HepG2 (cell line): Measurements from ENCODE around the gene SYNE1. TPM values are rescaled to one million over a fixed set of nuclear protein-coding genes. Genes with fewer than 3 reads are reported as not detected.

Experiments used
- ADNP ChIP-seq: sonication (generic); formaldehyde crosslinking; IDR thresholded peaks from 2 replicates; pipeline ENCODE4 v1.4.0; 2020; ENCODE audit warnings: missing genetic modification reagents
- AGO2 ChIP-seq: fragments of 200-400 bp; formaldehyde crosslinking; optimal IDR thresholded peaks from 2 replicates; pipeline ENCODE3; 2017; ENCODE audit warnings: mild to moderate bottlenecking, low read depth, low read length, moderate library complexity
- ERF ChIP-seq: IDR thresholded peaks from 2 replicates; pipeline ENCODE4 v1.6.1; 2018; ENCODE audit warnings: missing biosample characterization, missing genetic modification reagents
- FOSL1 ChIP-seq: sonication (generic); formaldehyde crosslinking; IDR thresholded peaks from 2 replicates; pipeline ENCODE4 v1.9.0; 2021; ENCODE audit warnings: missing genetic modification reagents, borderline replicate concordance
- GABPB1 ChIP-seq: IDR thresholded peaks from 2 replicates; pipeline ENCODE4 v1.6.1; 2016; ENCODE audit warnings: mild to moderate bottlenecking, missing genetic modification reagents, moderate library complexity, missing compliant biosample characterization
- JUN ChIP-seq: sonication (generic); formaldehyde crosslinking; IDR thresholded peaks from 2 replicates; pipeline ENCODE4 v1.4.0; 2020; ENCODE audit warnings: mild to moderate bottlenecking, missing genetic modification reagents
- MED1 ChIP-seq: sonication (generic); formaldehyde crosslinking; IDR thresholded peaks from 2 replicates; pipeline ENCODE4 v1.4.0; 2020; ENCODE audit warnings: missing genetic modification reagents
- POLR2A ChIP-seq, 2 experiments: IDR thresholded peaks; 2 replicates each; pipeline ENCODE4 v1.6.1; 2011; ENCODE audit warnings: low read depth in 2 of 2, low read length in 2 of 2, mild to moderate bottlenecking in 1 of 2, moderate library complexity in 1 of 2; ENCODE audit not compliant: insufficient read depth in 1 of 2
- REXO4 ChIP-seq: sonication (generic); formaldehyde crosslinking; IDR thresholded peaks from 2 replicates; pipeline ENCODE4 v1.8.0; 2022; ENCODE audit warnings: missing genetic modification reagents, mild to moderate bottlenecking, borderline replicate concordance
- STAG1 ChIP-seq: sonication (generic); formaldehyde crosslinking; IDR thresholded peaks from 2 replicates; pipeline ENCODE4 v1.4.0; 2020; ENCODE audit warnings: missing genetic modification reagents
- ZSCAN22 ChIP-seq: sonication (generic); formaldehyde crosslinking; IDR thresholded peaks from 2 replicates; pipeline ENCODE4 v1.4.0; 2020; ENCODE audit warnings: mild to moderate bottlenecking, missing genetic modification reagents
- polyA plus RNA-seq, 8 experiments: library from polyadenylated mRNA; depleted of rRNA in 3 of 8; stranded (reverse) in 7 of 8; unstranded in 1 of 8; fragments of >200 nt; fragmentation: Illumina TruSeq in 4 of 8; extraction: Trizol in 4 of 8; gene quantifications; 2 replicates each; pipeline versions ENCODE4 v1.2.1 to v1.2.3, GENCODE V29; 2011 to 2016; ENCODE audit warnings: low read depth in 4 of 8, missing spikeins in 1 of 8, mixed read lengths in 1 of 8; ENCODE audit not compliant: insufficient read depth in 1 of 8
- total RNA-seq, 5 experiments: library from RNA; depleted of rRNA; stranded (reverse); fragments of >200 nt; fragmentation: Illumina TruSeq; extraction: Trizol; gene quantifications; 2 replicates each; pipeline ENCODE4 v1.2.3, GENCODE V29; 2016; ENCODE audit warnings: low read depth in 1 of 5
- TF ChIP-seq, protein P1 (sequence below): sonication (generic); formaldehyde crosslinking; IDR thresholded peaks from 2 replicates; pipeline ENCODE4 v1.5.0; 2020; ENCODE audit warnings: mild to moderate bottlenecking, low read depth, missing genetic modification reagents, borderline replicate concordance
- TF ChIP-seq, protein P2 (sequence below): sonication (generic); formaldehyde crosslinking; IDR thresholded peaks from 2 replicates; pipeline ENCODE4 v1.4.0; 2020; ENCODE audit warnings: missing genetic modification reagents; ENCODE audit errors: not compliant biosample characterization
- TF ChIP-seq, protein P3 (sequence below): sonication (generic); formaldehyde crosslinking; IDR thresholded peaks from 2 replicates; pipeline ENCODE4 v1.5.1; 2020; ENCODE audit warnings: mild to moderate bottlenecking, missing genetic modification reagents, moderate library complexity
- TF ChIP-seq, protein P4 (sequence below): sonication (generic); formaldehyde crosslinking; IDR thresholded peaks from 2 replicates; pipeline ENCODE4 v1.4.0; 2020; ENCODE audit warnings: missing genetic modification reagents, borderline replicate concordance
- TF ChIP-seq, protein P5 (sequence below): sonication (generic); formaldehyde crosslinking; IDR thresholded peaks from 2 replicates; pipeline ENCODE4 v1.8.0; 2022; ENCODE audit warnings: low read depth, missing genetic modification reagents
- TF ChIP-seq, protein P6 (sequence below): sonication (generic); formaldehyde crosslinking; IDR thresholded peaks from 2 replicates; pipeline ENCODE4 v1.8.0; 2022; ENCODE audit warnings: missing genetic modification reagents, low read depth, mild to moderate bottlenecking, borderline replicate concordance
- TF ChIP-seq, protein P7 (sequence below): sonication (generic); formaldehyde crosslinking; IDR thresholded peaks from 2 replicates; pipeline ENCODE4 v1.5.1; 2020; ENCODE audit warnings: missing genetic modification reagents, mild to moderate bottlenecking, borderline replicate concordance
- TF ChIP-seq, protein P8 (sequence below): sonication (generic); formaldehyde crosslinking; IDR thresholded peaks from 2 replicates; pipeline ENCODE4 v1.4.0; 2020; ENCODE audit warnings: mild to moderate bottlenecking, missing genetic modification reagents

Gene SYNE1
- total and polyA plus RNA-seq, 2 of the 13 experiments (the other 11 are each of a cell fraction or from before 2014, with no cell fraction given), result 5.5 to 15.9 TPM

DNA sequence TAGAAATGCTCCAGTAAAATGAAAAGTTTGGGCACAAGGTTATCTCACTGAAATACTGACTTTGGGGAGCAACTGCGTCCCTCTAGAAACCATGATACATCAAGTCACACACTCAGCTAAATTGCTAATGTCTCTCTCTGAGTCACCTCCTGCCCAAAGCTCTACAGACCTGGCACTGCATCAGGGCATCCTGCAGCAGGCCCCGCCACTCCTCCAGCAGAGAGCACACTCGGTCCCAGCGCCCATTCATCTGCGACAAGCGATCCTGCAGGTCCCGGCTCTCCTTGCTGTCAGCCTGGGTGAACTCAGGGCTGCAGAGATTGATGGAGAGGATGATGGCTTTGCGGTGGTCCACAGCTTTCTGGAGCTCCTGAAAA is 500.7 kb downstream of the SYNE1 start (continued):
- TF ChIP-seq, protein P1, sequence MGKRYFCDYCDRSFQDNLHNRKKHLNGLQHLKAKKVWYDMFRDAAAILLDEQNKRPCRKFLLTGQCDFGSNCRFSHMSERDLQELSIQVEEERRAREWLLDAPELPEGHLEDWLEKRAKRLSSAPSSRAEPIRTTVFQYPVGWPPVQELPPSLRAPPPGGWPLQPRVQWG (CRISPR knock-in tag), result no peak
- TF ChIP-seq JUN (CRISPR knock-in tag) (no peak), GABPB1 (CRISPR knock-in tag) (0 out of 2 replicates have a peak, but pooled peaks have one; percentile 4), ZSCAN22 (CRISPR knock-in tag) (no peak), AGO2 (no peak), REXO4 (CRISPR knock-in tag) (no peak), FOSL1 (no peak), MED1 (CRISPR knock-in tag) (peak; percentile 2; the same call in 1 of the 2 replicates), STAG1 (no peak), POLR2A (IDR thresholded peaks at IDR 0.05; ENCODE audit: insufficient read depth in 1 of 2, low read depth in 2 of 2, low read length in 2 of 2) (no peak), ADNP (CRISPR knock-in tag) (no peak), ERF (no peak)
- TF ChIP-seq, protein P2, sequence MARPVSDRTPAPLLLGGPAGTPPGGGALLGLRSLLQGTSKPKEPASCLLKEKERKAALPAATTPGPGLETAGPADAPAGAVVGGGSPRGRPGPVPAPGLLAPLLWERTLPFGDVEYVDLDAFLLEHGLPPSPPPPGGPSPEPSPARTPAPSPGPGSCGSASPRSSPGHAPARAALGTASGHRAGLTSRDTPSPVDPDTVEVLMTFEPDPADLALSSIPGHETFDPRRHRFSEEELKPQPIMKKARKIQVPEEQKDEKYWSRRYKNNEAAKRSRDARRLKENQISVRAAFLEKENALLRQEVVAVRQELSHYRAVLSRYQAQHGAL (CRISPR knock-in tag), result no peak
- TF ChIP-seq, protein P3, sequence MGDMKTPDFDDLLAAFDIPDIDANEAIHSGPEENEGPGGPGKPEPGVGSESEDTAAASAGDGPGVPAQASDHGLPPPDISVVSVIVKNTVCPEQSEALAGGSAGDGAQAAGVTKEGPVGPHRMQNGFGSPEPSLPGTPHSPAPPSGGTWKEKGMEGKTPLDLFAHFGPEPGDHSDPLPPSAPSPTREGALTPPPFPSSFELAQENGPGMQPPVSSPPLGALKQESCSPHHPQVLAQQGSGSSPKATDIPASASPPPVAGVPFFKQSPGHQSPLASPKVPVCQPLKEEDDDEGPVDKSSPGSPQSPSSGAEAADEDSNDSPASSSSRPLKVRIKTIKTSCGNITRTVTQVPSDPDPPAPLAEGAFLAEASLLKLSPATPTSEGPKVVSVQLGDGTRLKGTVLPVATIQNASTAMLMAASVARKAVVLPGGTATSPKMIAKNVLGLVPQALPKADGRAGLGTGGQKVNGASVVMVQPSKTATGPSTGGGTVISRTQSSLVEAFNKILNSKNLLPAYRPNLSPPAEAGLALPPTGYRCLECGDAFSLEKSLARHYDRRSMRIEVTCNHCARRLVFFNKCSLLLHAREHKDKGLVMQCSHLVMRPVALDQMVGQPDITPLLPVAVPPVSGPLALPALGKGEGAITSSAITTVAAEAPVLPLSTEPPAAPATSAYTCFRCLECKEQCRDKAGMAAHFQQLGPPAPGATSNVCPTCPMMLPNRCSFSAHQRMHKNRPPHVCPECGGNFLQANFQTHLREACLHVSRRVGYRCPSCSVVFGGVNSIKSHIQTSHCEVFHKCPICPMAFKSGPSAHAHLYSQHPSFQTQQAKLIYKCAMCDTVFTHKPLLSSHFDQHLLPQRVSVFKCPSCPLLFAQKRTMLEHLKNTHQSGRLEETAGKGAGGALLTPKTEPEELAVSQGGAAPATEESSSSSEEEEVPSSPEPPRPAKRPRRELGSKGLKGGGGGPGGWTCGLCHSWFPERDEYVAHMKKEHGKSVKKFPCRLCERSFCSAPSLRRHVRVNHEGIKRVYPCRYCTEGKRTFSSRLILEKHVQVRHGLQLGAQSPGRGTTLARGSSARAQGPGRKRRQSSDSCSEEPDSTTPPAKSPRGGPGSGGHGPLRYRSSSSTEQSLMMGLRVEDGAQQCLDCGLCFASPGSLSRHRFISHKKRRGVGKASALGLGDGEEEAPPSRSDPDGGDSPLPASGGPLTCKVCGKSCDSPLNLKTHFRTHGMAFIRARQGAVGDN (CRISPR knock-in tag), result peak; percentile 48
- TF ChIP-seq, protein P4, sequence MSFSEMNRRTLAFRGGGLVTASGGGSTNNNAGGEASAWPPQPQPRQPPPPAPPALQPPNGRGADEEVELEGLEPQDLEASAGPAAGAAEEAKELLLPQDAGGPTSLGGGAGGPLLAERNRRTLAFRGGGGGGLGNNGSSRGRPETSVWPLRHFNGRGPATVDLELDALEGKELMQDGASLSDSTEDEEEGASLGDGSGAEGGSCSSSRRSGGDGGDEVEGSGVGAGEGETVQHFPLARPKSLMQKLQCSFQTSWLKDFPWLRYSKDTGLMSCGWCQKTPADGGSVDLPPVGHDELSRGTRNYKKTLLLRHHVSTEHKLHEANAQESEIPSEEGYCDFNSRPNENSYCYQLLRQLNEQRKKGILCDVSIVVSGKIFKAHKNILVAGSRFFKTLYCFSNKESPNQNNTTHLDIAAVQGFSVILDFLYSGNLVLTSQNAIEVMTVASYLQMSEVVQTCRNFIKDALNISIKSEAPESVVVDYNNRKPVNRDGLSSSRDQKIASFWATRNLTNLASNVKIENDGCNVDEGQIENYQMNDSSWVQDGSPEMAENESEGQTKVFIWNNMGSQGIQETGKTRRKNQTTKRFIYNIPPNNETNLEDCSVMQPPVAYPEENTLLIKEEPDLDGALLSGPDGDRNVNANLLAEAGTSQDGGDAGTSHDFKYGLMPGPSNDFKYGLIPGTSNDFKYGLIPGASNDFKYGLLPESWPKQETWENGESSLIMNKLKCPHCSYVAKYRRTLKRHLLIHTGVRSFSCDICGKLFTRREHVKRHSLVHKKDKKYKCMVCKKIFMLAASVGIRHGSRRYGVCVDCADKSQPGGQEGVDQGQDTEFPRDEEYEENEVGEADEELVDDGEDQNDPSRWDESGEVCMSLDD (CRISPR knock-in tag), result no peak; the same call in 1 of the 2 replicates
- TF ChIP-seq, protein P5, sequence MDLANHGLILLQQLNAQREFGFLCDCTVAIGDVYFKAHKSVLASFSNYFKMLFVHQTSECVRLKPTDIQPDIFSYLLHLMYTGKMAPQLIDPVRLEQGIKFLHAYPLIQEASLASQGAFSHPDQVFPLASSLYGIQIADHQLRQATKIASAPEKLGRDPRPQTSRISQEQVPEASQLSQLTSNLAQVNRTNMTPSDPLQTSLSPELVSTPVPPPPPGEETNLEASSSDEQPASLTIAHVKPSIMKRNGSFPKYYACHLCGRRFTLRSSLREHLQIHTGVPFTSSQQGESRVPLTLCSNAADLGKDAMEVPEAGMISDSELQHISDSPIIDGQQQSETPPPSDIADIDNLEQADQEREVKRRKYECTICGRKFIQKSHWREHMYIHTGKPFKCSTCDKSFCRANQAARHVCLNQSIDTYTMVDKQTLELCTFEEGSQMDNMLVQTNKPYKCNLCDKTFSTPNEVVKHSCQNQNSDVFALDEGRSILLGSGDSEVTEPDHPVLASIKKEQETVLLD (CRISPR knock-in tag), result no peak
- TF ChIP-seq, protein P6, sequence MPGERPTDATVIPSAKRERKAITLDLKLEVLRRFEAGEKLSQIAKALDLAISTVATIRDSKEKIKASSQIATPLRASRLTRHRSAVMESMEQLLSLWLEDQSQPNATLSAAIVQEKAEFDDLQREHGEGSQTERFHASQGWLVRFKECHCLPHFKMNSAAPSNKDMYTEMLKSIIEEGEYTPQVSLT (CRISPR knock-in tag), result no peak
- TF ChIP-seq, protein P7, sequence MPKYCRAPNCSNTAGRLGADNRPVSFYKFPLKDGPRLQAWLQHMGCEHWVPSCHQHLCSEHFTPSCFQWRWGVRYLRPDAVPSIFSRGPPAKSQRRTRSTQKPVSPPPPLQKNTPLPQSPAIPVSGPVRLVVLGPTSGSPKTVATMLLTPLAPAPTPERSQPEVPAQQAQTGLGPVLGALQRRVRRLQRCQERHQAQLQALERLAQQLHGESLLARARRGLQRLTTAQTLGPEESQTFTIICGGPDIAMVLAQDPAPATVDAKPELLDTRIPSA (CRISPR knock-in tag), result no peak
- TF ChIP-seq, protein P8, sequence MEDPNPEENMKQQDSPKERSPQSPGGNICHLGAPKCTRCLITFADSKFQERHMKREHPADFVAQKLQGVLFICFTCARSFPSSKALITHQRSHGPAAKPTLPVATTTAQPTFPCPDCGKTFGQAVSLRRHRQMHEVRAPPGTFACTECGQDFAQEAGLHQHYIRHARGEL, result no peak
